ENCODE data around the gene DUS2.
"Not testable (repeated sequence)": the region's sequence is repeated elsewhere in the genome, so short reads cannot be mapped to it uniquely, and the experiment has no call there.

The DUS2 gene

GRCh38 chr16:67989322-67990017 is 33.6 kb upstream of the DUS2 start:
- Histone ChIP-seq H3K9me3 (ENCODE audit: insufficient read depth, low read depth, low read length) (no peaks in the 10 kb centered on the region), H3K4me1 (ENCODE audit: insufficient read depth, low read length) (no peaks in the 10 kb centered on the region), H3K4me3 (ENCODE audit: low read length) (no peak overlapping the region), H3K27ac (ENCODE audit: low read length) (no peak overlapping the region), H3K36me3 (ENCODE audit: insufficient read depth, low read depth, low read length) (no peaks in the 10 kb centered on the region), H3K9ac (ENCODE audit: low read depth, low read length) (no peak overlapping the region), H3K27me3 (ENCODE audit: insufficient read depth, low read length) (peaks cover 16% of the 10 kb centered on the region)

GRCh38 chr16:67990018-67990386 is 33.1 kb upstream of the DUS2 start:
- H3K36me3 ChIP-seq (ENCODE audit: insufficient read depth, low read depth, low read length), result no peaks in the 10 kb centered on the region

GRCh38 chr16:67992661-67993206 is 30.4 kb upstream of the DUS2 start:
- H3K4me3 ChIP-seq (ENCODE audit: low read length), result no peak overlapping the region
- H3K36me3 ChIP-seq (ENCODE audit: insufficient read depth, low read depth, low read length), result no peaks in the 10 kb centered on the region
- no peak overlapping the region for H3K9ac ChIP-seq (ENCODE audit: low read depth, low read length)
- H3K27ac ChIP-seq (ENCODE audit: low read length), result no peak overlapping the region
- H3K27me3 ChIP-seq (ENCODE audit: insufficient read depth, low read length), result peaks cover 16% of the 10 kb centered on the region
- no peaks in the 10 kb centered on the region for H3K4me1 ChIP-seq (ENCODE audit: insufficient read depth, low read length)
- H3K9me3 ChIP-seq (ENCODE audit: insufficient read depth, low read depth, low read length), result no peaks in the 10 kb centered on the region

More at GRCh38 chr16:67990018-67990386, 33.1 kb upstream of the DUS2 start:
- H3K4me1 ChIP-seq (ENCODE audit: insufficient read depth, low read length), result no peaks in the 10 kb centered on the region
- H3K9me3 ChIP-seq (ENCODE audit: insufficient read depth, low read depth, low read length), result no peaks in the 10 kb centered on the region
- no peak overlapping the region for H3K4me3 ChIP-seq (ENCODE audit: low read length)
- no peak overlapping the region for H3K27ac ChIP-seq (ENCODE audit: low read length)
- no peak overlapping the region for H3K9ac ChIP-seq (ENCODE audit: low read depth, low read length)
- peaks cover 16% of the 10 kb centered on the region for H3K27me3 ChIP-seq (ENCODE audit: insufficient read depth, low read length)

DNA sequence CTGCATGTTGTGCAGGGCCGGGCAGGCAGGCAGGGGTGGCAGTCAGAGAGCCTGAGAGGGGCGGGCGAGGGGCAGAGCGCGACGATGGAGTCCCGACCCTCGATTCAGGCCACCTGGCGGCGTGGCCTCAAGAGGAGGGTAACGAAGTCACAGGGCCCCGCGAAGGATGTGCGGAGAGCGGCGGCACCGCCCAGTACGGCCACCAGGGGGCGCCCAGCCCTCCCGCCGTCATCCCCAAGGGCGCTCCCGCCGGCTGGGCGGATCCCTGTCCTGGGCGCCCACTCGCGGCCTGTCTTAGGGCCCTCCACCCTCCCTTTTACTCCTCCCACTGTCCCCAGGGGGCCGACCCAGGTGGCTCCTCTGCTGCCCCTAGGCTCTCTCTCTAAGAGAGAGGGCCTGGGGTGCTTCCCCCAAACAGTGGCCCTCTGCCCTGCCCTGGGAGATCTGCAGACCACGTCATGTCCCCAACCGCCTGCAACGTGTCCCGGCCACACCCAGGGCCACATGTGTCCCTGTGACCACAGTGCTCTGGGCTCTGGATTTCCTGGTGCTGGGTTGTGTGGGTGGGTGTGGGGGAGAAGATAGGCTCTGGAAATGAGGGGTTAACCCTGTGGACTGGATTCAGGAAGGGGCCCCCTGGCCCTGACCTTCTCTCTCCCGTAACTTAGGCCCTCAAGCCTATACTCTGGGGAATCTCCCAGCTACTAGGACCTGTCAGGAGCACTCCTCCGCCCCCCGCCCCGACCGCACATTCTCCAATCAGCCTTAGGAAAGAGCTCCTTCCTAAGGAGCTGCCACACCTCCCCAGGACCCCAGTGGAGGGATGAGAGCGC is 29.7 kb upstream of the DUS2 start:
- H3K27ac ChIP-seq (ENCODE audit: low read length), result no peak overlapping the region
- no peak overlapping the region for H3K9ac ChIP-seq (ENCODE audit: low read depth, low read length)

GRCh38 chr16:67994040-67994408 is 29.1 kb upstream of the DUS2 start:
- not testable (repeated sequence) for H3K27ac ChIP-seq (ENCODE audit: low read length); H3K9ac ChIP-seq (ENCODE audit: low read depth, low read length); H3K4me3 ChIP-seq (ENCODE audit: low read length); H3K9me3 ChIP-seq (ENCODE audit: insufficient read depth, low read depth, low read length); H3K4me1 ChIP-seq (ENCODE audit: insufficient read depth, low read length); H3K36me3 ChIP-seq (ENCODE audit: insufficient read depth, low read depth, low read length)
- peaks cover 16% of the 10 kb centered on the region for H3K27me3 ChIP-seq (ENCODE audit: insufficient read depth, low read length)

More for the DNA sequence above, 29.7 kb upstream of the DUS2 start:
- Histone ChIP-seq H3K4me1 (ENCODE audit: insufficient read depth, low read length) (no peaks in the 10 kb centered on the region), H3K4me3 (ENCODE audit: low read length) (no peak overlapping the region), H3K9me3 (ENCODE audit: insufficient read depth, low read depth, low read length) (no peaks in the 10 kb centered on the region), H3K36me3 (ENCODE audit: insufficient read depth, low read depth, low read length) (no peaks in the 10 kb centered on the region), H3K27me3 (ENCODE audit: insufficient read depth, low read length) (peaks cover 16% of the 10 kb centered on the region)

DNA sequence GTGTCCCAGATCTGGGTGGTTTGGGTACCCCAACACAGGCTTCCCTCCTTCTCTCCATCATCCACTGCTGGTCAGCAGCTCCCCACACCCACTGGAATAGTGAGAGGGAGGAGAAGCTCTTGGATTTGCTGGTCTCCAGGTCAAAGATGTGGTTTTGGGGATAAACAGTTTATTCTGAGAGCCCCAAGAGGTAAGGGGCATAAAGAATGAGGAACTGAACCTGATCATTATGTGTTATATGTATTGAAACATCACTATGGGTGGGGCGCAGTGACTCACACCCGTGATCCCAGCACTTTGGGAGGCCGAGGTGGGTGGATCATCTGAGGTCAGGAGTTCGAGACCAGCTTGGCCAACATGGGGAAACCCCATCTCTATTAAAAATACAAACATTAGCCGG is 27.7 kb upstream of the DUS2 start:
- no peak overlapping the region for H3K4me3 ChIP-seq (ENCODE audit: low read length)
- H3K9me3 ChIP-seq (ENCODE audit: insufficient read depth, low read depth, low read length), result no peaks in the 10 kb centered on the region
- H3K27me3 ChIP-seq (ENCODE audit: insufficient read depth, low read length), result peaks cover 16% of the 10 kb centered on the region
- no peak overlapping the region for H3K9ac ChIP-seq (ENCODE audit: low read depth, low read length)
- H3K27ac ChIP-seq (ENCODE audit: low read length), result no peak overlapping the region
- no peaks in the 10 kb centered on the region for H3K36me3 ChIP-seq (ENCODE audit: insufficient read depth, low read depth, low read length)
- H3K4me1 ChIP-seq (ENCODE audit: insufficient read depth, low read length), result no peaks in the 10 kb centered on the region

DNA sequence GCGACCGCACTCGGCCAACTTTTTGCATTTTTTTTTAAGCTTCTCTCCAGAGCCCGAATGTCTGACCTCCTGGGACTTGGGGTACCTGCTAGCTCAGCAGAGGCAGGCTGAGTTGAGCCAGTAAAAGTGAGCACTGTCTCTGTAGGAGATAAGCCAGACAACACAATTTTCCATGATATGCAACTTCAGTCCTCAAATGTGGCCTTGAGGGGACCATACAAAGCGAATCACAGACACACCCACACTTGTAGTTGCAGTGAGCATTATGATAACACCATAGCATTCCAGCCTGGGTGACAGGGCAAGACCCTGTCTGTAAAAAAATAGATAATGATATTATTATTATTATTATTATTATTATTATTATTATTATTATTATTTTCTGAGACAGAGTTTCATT is 26.4 kb upstream of the DUS2 start:
- H3K4me1 ChIP-seq (ENCODE audit: insufficient read depth, low read length), result no peaks in the 10 kb centered on the region
- H3K9me3 ChIP-seq (ENCODE audit: insufficient read depth, low read depth, low read length), result no peaks in the 10 kb centered on the region
- H3K4me3 ChIP-seq (ENCODE audit: low read length), result no peak overlapping the region
- H3K27me3 ChIP-seq (ENCODE audit: insufficient read depth, low read length), result peaks cover 14% of the 10 kb centered on the region
- no peaks in the 10 kb centered on the region for H3K36me3 ChIP-seq (ENCODE audit: insufficient read depth, low read depth, low read length)
- no peak overlapping the region for H3K27ac ChIP-seq (ENCODE audit: low read length)
- H3K9ac ChIP-seq (ENCODE audit: low read depth, low read length), result no peak overlapping the region

GRCh38 chr16:67998231-67998778 is 24.8 kb upstream of the DUS2 start:
- H3K4me3 ChIP-seq (ENCODE audit: low read length); H3K36me3 ChIP-seq (ENCODE audit: insufficient read depth, low read depth, low read length); H3K27me3 ChIP-seq (ENCODE audit: insufficient read depth, low read length); H3K27ac ChIP-seq (ENCODE audit: low read length); H3K9ac ChIP-seq (ENCODE audit: low read depth, low read length); H3K9me3 ChIP-seq (ENCODE audit: insufficient read depth, low read depth, low read length); H3K4me1 ChIP-seq (ENCODE audit: insufficient read depth, low read length): not testable (repeated sequence)

DNA sequence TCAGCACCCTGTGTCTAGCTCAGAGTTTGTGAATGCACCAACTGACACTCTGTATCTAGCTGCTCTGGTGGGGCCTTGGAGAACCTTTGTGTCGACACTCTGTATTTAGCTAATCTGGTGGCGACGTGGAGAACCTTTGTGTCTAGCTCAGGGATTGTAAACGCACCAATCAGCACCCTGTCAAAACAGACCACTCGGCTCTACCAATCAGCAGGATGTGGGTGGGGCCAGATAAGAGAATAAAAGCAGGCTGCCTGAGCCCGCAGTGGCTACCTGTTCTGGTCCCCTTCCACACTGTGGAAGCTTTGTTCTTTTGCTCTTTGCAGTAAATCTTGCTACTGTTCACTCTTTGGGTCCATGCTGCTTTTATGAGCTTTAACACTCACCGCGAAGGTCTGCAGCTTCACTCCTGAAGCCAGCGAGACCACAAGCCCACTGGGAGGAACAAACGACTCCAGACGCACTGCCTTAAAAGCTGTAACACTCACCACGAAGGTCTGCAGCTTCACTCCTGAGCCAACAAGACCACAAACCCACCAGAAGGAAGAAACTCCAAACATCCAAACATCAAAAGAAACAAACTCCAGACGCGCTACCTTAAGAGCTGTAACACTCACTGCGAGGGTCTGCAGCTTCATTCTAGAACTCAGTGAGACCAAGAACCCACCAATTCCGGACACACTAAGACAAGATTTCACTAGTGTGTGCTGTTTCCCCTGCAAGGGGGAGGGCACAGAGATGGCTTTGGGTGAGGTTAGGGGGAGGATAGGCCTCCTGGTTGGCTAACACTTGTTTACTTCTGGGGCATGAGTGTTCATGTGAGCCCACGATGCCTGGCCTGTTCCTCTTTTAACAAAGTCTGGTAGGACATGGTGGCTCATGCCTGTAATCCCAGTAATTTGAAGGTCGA is 24.1 kb upstream of the DUS2 start, which contains the start of gene DPEP2:
Gene DPEP2, minus strand, starts transcription at position 706 of the 910 bp plus-strand sequence. CDS start 6,272 bp downstream, outside the sequence.
- not testable (repeated sequence) for H3K27me3 ChIP-seq (ENCODE audit: insufficient read depth, low read length); H3K4me1 ChIP-seq (ENCODE audit: insufficient read depth, low read length); H3K27ac ChIP-seq (ENCODE audit: low read length); H3K9ac ChIP-seq (ENCODE audit: low read depth, low read length); H3K36me3 ChIP-seq (ENCODE audit: insufficient read depth, low read depth, low read length); H3K4me3 ChIP-seq (ENCODE audit: low read length); H3K9me3 ChIP-seq (ENCODE audit: insufficient read depth, low read depth, low read length)

DNA sequence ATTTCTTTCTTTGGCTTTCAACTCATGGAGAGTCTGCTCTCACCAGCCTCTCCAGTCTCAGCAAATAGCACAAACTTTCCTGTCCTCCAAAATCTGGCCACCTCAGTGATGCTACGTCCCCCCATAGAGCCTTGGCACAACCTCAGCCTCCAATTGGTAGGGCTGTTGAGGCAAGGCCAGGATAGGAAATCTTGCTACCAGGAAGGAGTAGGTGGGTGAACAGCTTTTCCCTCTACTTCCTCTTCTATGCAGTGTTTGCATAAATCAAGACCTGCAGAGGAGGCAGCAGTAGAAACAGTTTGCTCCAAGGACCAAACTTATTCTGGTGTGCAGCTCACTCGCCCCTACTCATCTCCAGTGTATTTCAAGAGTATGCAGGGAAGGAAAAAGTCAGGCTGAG is 23.1 kb upstream of the DUS2 start:
- no peaks in the 10 kb centered on the region for H3K27me3 ChIP-seq (ENCODE audit: insufficient read depth, low read length)
- no peaks in the 10 kb centered on the region for H3K9me3 ChIP-seq (ENCODE audit: insufficient read depth, low read depth, low read length)
- no peaks in the 10 kb centered on the region for H3K36me3 ChIP-seq (ENCODE audit: insufficient read depth, low read depth, low read length)
- H3K27ac ChIP-seq (ENCODE audit: low read length), result no peak overlapping the region
- H3K4me3 ChIP-seq (ENCODE audit: low read length), result no peak overlapping the region
- no peak overlapping the region for H3K9ac ChIP-seq (ENCODE audit: low read depth, low read length)
- no peaks in the 10 kb centered on the region for H3K4me1 ChIP-seq (ENCODE audit: insufficient read depth, low read length)

- no peak overlapping the region for H3K27ac ChIP-seq (ENCODE audit: low read length)
- no peaks in the 10 kb centered on the region for H3K4me1 ChIP-seq (ENCODE audit: insufficient read depth, low read length)
- no peaks in the 10 kb centered on the region for H3K27me3 ChIP-seq (ENCODE audit: insufficient read depth, low read length)
- no peak overlapping the region for H3K9ac ChIP-seq (ENCODE audit: low read depth, low read length)
- H3K4me3 ChIP-seq (ENCODE audit: low read length), result no peak overlapping the region
- H3K36me3 ChIP-seq (ENCODE audit: insufficient read depth, low read depth, low read length), result no peaks in the 10 kb centered on the region
- no peaks in the 10 kb centered on the region for H3K9me3 ChIP-seq (ENCODE audit: insufficient read depth, low read depth, low read length)
Observed at GRCh38 chr16:68000450-68000849, 22.6 kb upstream of the DUS2 start.
